Measurements from ENCODE around the gene MOCOS. TPM values are rescaled to one million over a fixed set of nuclear protein-coding genes. Genes with fewer than 3 reads are reported as not detected.

MOCOS gene
- polyA plus RNA-seq, 1 donor (not counting 4 experiments of a cell fraction or from before 2014, with no cell fraction given) = 2.8 TPM

DNA sequence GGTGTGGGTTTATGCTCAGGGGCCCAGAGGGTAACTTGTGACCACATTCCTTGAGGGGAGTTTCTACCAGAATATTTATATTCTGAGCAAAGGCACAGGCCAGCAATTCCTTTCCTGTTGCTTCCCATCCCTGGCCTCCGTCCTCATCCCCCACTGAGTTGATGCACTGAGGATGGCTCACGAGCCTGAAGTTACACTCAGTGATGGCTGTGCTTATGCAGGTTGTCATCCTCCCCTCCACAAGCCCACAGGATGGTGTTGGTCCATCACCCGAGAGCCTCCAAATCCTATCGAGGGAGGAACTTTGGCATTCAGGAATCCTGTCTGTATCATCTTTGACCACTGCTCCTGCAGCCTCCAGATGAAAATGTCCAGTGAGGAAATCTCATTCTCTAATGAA lies 81.9 kb downstream of the MOCOS start:
- Histone ChIP-seq H3K9me3 (ENCODE audit: control insufficient read depth, low read depth, low read length) (no peaks in the 10 kb centered on the region), H3K4me3 (ENCODE audit: control insufficient read depth in 2 of 3, extremely low read depth in 1 of 3, insufficient read depth in 2 of 3, low read depth in 1 of 3, low read length in 3 of 3) (no peak overlapping the region), H3K36me3 (ENCODE audit: control insufficient read depth in 2 of 2, extremely low read depth in 1 of 2, insufficient read depth in 2 of 2, low read length in 2 of 2) (no peaks in the 10 kb centered on the region), H3K79me2 (ENCODE audit: control insufficient read depth, insufficient read depth, low read length) (no peaks in the 10 kb centered on the region), H2AFZ (ENCODE audit: control insufficient read depth, low read length) (no peak overlapping the region), H3K27ac (ENCODE audit: control insufficient read depth, insufficient read depth, low read length) (no peak overlapping the region), H3K4me2 (ENCODE audit: control insufficient read depth, extremely low read depth, insufficient read depth, low read depth, low read length) (no peak overlapping the region), H3K27me3 (ENCODE audit: control insufficient read depth, extremely low read depth, insufficient read depth, low read length) (no peaks in the 10 kb centered on the region), H4K20me1 (ENCODE audit: control insufficient read depth, extremely low read depth, insufficient read depth, low read length) (no peaks in the 10 kb centered on the region), H3K9ac (ENCODE audit: control insufficient read depth, extremely low read depth, insufficient read depth, low read length) (no peak overlapping the region), H3K9me1 (ENCODE audit: control insufficient read depth, extremely low read depth, insufficient read depth, low read length) (no peaks in the 10 kb centered on the region), H3K4me1 (ENCODE audit: control insufficient read depth, extremely low read depth, insufficient read depth, low read length) (no peaks in the 10 kb centered on the region)
- FAIRE-seq (no peak), DNase-seq (ENCODE audit: low read depth, low spot score) (no peak)
- dilution Hi-C loops (cut with MboI; ENCODE audit: extremely low pct_ligation_motif_present, low sequenced_read_pairs) = no loop called here
- TF ChIP-seq EZH2 (IDR thresholded peaks at IDR 0.05; ENCODE audit: low read length) = no peak
- TF ChIP-seq, protein P1, sequence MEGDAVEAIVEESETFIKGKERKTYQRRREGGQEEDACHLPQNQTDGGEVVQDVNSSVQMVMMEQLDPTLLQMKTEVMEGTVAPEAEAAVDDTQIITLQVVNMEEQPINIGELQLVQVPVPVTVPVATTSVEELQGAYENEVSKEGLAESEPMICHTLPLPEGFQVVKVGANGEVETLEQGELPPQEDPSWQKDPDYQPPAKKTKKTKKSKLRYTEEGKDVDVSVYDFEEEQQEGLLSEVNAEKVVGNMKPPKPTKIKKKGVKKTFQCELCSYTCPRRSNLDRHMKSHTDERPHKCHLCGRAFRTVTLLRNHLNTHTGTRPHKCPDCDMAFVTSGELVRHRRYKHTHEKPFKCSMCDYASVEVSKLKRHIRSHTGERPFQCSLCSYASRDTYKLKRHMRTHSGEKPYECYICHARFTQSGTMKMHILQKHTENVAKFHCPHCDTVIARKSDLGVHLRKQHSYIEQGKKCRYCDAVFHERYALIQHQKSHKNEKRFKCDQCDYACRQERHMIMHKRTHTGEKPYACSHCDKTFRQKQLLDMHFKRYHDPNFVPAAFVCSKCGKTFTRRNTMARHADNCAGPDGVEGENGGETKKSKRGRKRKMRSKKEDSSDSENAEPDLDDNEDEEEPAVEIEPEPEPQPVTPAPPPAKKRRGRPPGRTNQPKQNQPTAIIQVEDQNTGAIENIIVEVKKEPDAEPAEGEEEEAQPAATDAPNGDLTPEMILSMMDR (optimal IDR thresholded peaks at IDR 0.05 in 1 of 3, IDR thresholded peaks at IDR 0.05 in 1 of 3, conservative IDR thresholded peaks at IDR 0.05 in 1 of 3; ENCODE audit: extremely low read depth in 1 of 3, insufficient read depth in 2 of 3, low read length in 3 of 3) = no peak

DNA sequence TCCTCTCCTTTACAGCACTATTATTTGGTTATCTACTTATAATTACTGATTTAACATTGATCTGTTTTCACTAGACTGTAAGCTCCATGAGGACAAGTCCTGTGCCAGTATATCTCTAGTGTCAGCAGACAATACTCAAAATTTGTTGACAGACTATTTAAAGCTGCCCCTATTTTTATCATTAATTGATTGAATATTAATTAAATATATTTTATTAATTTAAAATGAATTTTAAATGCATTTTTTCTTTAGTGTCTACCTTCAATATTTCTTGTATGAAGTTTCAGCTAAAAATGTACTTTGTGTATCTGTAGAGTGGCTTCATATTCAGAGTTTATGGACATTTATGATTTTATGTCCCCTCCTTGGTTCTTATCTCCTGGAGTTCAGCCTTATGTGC lies 83.9 kb downstream of the MOCOS start:
- no peaks in the 10 kb centered on the region for H3K79me2 ChIP-seq (ENCODE audit: control insufficient read depth, insufficient read depth, low read length)
- H4K20me1 ChIP-seq (ENCODE audit: control insufficient read depth, extremely low read depth, insufficient read depth, low read length) = no peaks in the 10 kb centered on the region
- dilution Hi-C loops (cut with MboI; ENCODE audit: extremely low pct_ligation_motif_present, low sequenced_read_pairs) = no loop called here
- H2AFZ ChIP-seq (ENCODE audit: control insufficient read depth, low read length) = no peak overlapping the region
- no peaks in the 10 kb centered on the region for H3K9me3 ChIP-seq (ENCODE audit: control insufficient read depth, low read depth, low read length)
- H3K27me3 ChIP-seq (ENCODE audit: control insufficient read depth, extremely low read depth, insufficient read depth, low read length) = no peaks in the 10 kb centered on the region
- H3K4me2 ChIP-seq (ENCODE audit: control insufficient read depth, extremely low read depth, insufficient read depth, low read depth, low read length) = no peak overlapping the region
- H3K4me1 ChIP-seq (ENCODE audit: control insufficient read depth, extremely low read depth, insufficient read depth, low read length) = no peaks in the 10 kb centered on the region
- TF ChIP-seq, protein P1 (optimal IDR thresholded peaks at IDR 0.05 in 1 of 3, IDR thresholded peaks at IDR 0.05 in 1 of 3, conservative IDR thresholded peaks at IDR 0.05 in 1 of 3; ENCODE audit: extremely low read depth in 1 of 3, insufficient read depth in 2 of 3, low read length in 3 of 3) = no peak
- no peak for TF ChIP-seq EZH2 (IDR thresholded peaks at IDR 0.05; ENCODE audit: low read length)
- no peak overlapping the region for H3K27ac ChIP-seq (ENCODE audit: control insufficient read depth, insufficient read depth, low read length)
- H3K9ac ChIP-seq (ENCODE audit: control insufficient read depth, extremely low read depth, insufficient read depth, low read length) = no peak overlapping the region
- DNase-seq (ENCODE audit: low read depth, low spot score) = no peak
- no peaks in the 10 kb centered on the region for H3K36me3 ChIP-seq (ENCODE audit: control insufficient read depth in 2 of 2, extremely low read depth in 1 of 2, insufficient read depth in 2 of 2, low read length in 2 of 2)
- no peaks in the 10 kb centered on the region for H3K9me1 ChIP-seq (ENCODE audit: control insufficient read depth, extremely low read depth, insufficient read depth, low read length)
- no peak overlapping the region for H3K4me3 ChIP-seq (ENCODE audit: control insufficient read depth in 2 of 3, extremely low read depth in 1 of 3, insufficient read depth in 2 of 3, low read depth in 1 of 3, low read length in 3 of 3)
- FAIRE-seq = no peak

All from keratinocyte (primary cell).